Liver (tissue), 3 donors: ENCODE results near the gene FAM229B.

Experiments used
- ATF3 ChIP-seq: IDR thresholded peaks from 2 replicates; pipeline ENCODE4 v1.6.1; 2016; ENCODE audit warnings: antibody characterized with exemption
- CTCF ChIP-seq: fragments of 150-350 bp; IDR thresholded peaks from 2 replicates; pipeline ENCODE4 v1.5.1; 2017; ENCODE audit warnings: improper control_type of control experiment, low read depth, low read length; ENCODE audit not compliant: missing input control
- EGR1 ChIP-seq, 2 donors: IDR thresholded peaks; 2 replicates each; pipeline ENCODE4 v1.6.1; 2016 to 2018; ENCODE audit warnings: antibody characterized with exemption in 2 of 2, low read depth in 2 of 2
- JUND ChIP-seq, 2 donors: IDR thresholded peaks; 2 replicates each; pipeline ENCODE4 v1.6.1; 2016; ENCODE audit warnings: antibody characterized with exemption in 2 of 2
- NR2F2 ChIP-seq: IDR thresholded peaks from 2 replicates; pipeline ENCODE4 v1.6.1; 2016; ENCODE audit warnings: antibody characterized with exemption
- RAD21 ChIP-seq, 2 donors: IDR thresholded peaks; 2 replicates each; pipeline ENCODE4 v1.6.1; 2016; ENCODE audit warnings: antibody characterized with exemption in 2 of 2, mild to moderate bottlenecking in 2 of 2
- REST ChIP-seq: IDR thresholded peaks from 2 replicates; pipeline ENCODE4 v1.6.1; 2016; ENCODE audit warnings: antibody characterized with exemption, mild to moderate bottlenecking
- RXRA ChIP-seq, 2 donors: IDR thresholded peaks; 2 replicates each; pipeline ENCODE4 v1.6.1; 2017 to 2018; ENCODE audit warnings: antibody characterized with exemption in 2 of 2, mild to moderate bottlenecking in 1 of 2
- SP1 ChIP-seq: IDR thresholded peaks from 2 replicates; pipeline ENCODE4 v1.6.1; 2018; ENCODE audit warnings: antibody characterized with exemption, mild to moderate bottlenecking
- YY1 ChIP-seq: IDR thresholded peaks from 2 replicates; pipeline ENCODE4 v1.6.1; 2016; ENCODE audit warnings: antibody characterized with exemption, mild to moderate bottlenecking
- ZBTB33 ChIP-seq: IDR thresholded peaks from 2 replicates; pipeline ENCODE4 v1.6.1; 2016; ENCODE audit warnings: antibody characterized with exemption
- donor health status: healthy.
- donor health status: healthy.

GRCh38 chr6:112114577-112115223, 27.3 kb downstream of the FAM229B start:
- no peak for TF ChIP-seq CTCF
- TF ChIP-seq ATF3, result no peak
- TF ChIP-seq JUND (IDR thresholded peaks at IDR 0.05), result peak in 1 of 2 donors; percentile 36
- TF ChIP-seq REST, result peak; percentile 23
- TF ChIP-seq SP1, result peak; percentile 85
- peak; percentile 51 for TF ChIP-seq ZBTB33
- TF ChIP-seq RAD21 (IDR thresholded peaks at IDR 0.05), result no peak
- TF ChIP-seq RXRA (IDR thresholded peaks at IDR 0.05), result peak; percentile 71 to 76
- peak; percentile 76 for TF ChIP-seq YY1
- TF ChIP-seq EGR1 (IDR thresholded peaks at IDR 0.05; ENCODE audit: low read depth in 2 of 2), result peak; percentile 34
- TF ChIP-seq NR2F2, result no peak
